GM12878 (cell line): ENCODE results near the gene HSD11B1L. TPM values are rescaled to one million over a fixed set of nuclear protein-coding genes. Genes with fewer than 3 reads are reported as not detected.

ENCODE experiments used
- ESRRA ChIP-seq: IDR thresholded peaks from 2 replicates; pipeline ENCODE4 v1.6.1; 2012; ENCODE audit warnings: mild to moderate bottlenecking, low read length, improper control_type of control experiment
- ETV6 ChIP-seq, 2 experiments: fragments of 450-650 bp in 1 of 2; IDR thresholded peaks in 1 of 2; conservative IDR thresholded peaks in 1 of 2; 2 replicates each; pipeline ENCODE4 v1.6.1; 2014; ENCODE audit warnings: antibody characterized with exemption in 1 of 2, borderline replicate concordance in 1 of 2, low read depth in 1 of 2, mild to moderate bottlenecking in 1 of 2, moderate library complexity in 1 of 2
- FOXK2 ChIP-seq: fragments of 450-650 bp; IDR thresholded peaks from 2 replicates; pipeline ENCODE4 v1.6.1; 2017; ENCODE audit warnings: mild to moderate bottlenecking, moderate library complexity
- HDGF ChIP-seq: fragments of 450-650 bp; IDR thresholded peaks from 2 replicates; pipeline ENCODE4 v1.6.1; 2016; ENCODE audit warnings: antibody characterized with exemption
- IRF4 ChIP-seq: IDR thresholded peaks from 2 replicates; pipeline ENCODE4 v1.6.1; 2011; ENCODE audit warnings: low read depth, low read length
- KAT2A ChIP-seq: conservative IDR thresholded peaks from 2 replicates; pipeline ENCODE4 v1.6.1; 2011; ENCODE audit warnings: low read depth, low read length; ENCODE audit not compliant: control insufficient read depth
- PBX3 ChIP-seq: IDR thresholded peaks from 2 replicates; pipeline ENCODE4 v1.6.1; 2011; ENCODE audit warnings: mild to moderate bottlenecking, low read depth, low read length, moderate library complexity; ENCODE audit not compliant: insufficient replicate concordance
- RUNX3 ChIP-seq: IDR thresholded peaks from 2 replicates; pipeline ENCODE4 v1.6.1; 2012; ENCODE audit warnings: low read length, inconsistent platforms
- SKIL ChIP-seq: fragments of 450-650 bp; IDR thresholded peaks from 2 replicates; pipeline ENCODE4 v1.6.1; 2017; ENCODE audit warnings: mild to moderate bottlenecking, low read depth, inconsistent platforms; ENCODE audit not compliant: poor library complexity, severe bottlenecking
- SMARCA5 ChIP-seq: fragments of 450-650 bp; IDR thresholded peaks from 2 replicates; pipeline ENCODE4 v1.6.1; 2017; ENCODE audit warnings: mild to moderate bottlenecking
- STAT1 ChIP-seq: fragments of 450-650 bp; conservative IDR thresholded peaks from 2 replicates; pipeline ENCODE4 v1.6.1; 2014; ENCODE audit warnings: antibody characterized with exemption, mild to moderate bottlenecking
- YY1 ChIP-seq: IDR thresholded peaks from 2 replicates; pipeline ENCODE4 v1.6.1; 2011; ENCODE audit warnings: low read depth, mild to moderate bottlenecking, low read length
- ZBTB11 ChIP-seq: fragments of 450-650 bp; formaldehyde crosslinking; IDR thresholded peaks from 2 replicates; pipeline ENCODE4 v1.5.0; 2022; ENCODE audit warnings: mild to moderate bottlenecking, missing genetic modification characterization
- ZNF384 ChIP-seq: IDR thresholded peaks from 2 replicates; pipeline ENCODE4 v1.6.1; 2012; ENCODE audit warnings: low read depth, mild to moderate bottlenecking, low read length, improper control_type of control experiment, borderline replicate concordance
- polyA plus RNA-seq, 11 experiments: library from polyadenylated mRNA; depleted of rRNA in 4 of 11; unstranded in 6 of 11; stranded (reverse) in 5 of 11; fragments of >200 nt; fragmentation: Nextera tagmentation in 4 of 11; fragmentation: Illumina TruSeq in 1 of 11; extraction: Ambion mirVana in 4 of 11; extraction: Trizol in 1 of 11; gene quantifications; 1 replicate in 1 of 11; 2 replicates in 10 of 11; pipeline versions ENCODE4 v1.2.1 to v1.2.3, GENCODE V29; 2011 to 2016; ENCODE audit warnings: inconsistent platforms in 2 of 11, missing spikeins in 2 of 11, low read depth in 1 of 11
- total RNA-seq, 4 experiments: library from RNA; depleted of rRNA in 3 of 4; stranded (reverse); fragments of >200 nt in 3 of 4; fragmentation: Illumina TruSeq in 1 of 4; extraction: Trizol in 1 of 4; gene quantifications; 2 replicates each; pipeline versions ENCODE4 v1.2.1 to v1.2.3, GENCODE V29; 2013 to 2021
- TF ChIP-seq, protein P1 (sequence below): fragments of 450-650 bp; IDR thresholded peaks from 2 replicates; pipeline ENCODE4 v1.6.1; 2016; ENCODE audit warnings: mild to moderate bottlenecking
- TF ChIP-seq, protein P2 (sequence below): fragments of 450-650 bp; IDR thresholded peaks from 2 replicates; pipeline ENCODE4 v1.6.1; 2017; ENCODE audit warnings: mild to moderate bottlenecking, moderate library complexity

HSD11B1L gene
- total and polyA plus RNA-seq, 10 of the 15 experiments (the other 5 are each of a cell fraction or from before 2014, with no cell fraction given): 0.29 to 1.8 (median 1.1) TPM; not detected in 1

- TF ChIP-seq SKIL: no peak
- TF ChIP-seq HDGF: peak; percentile 79
- TF ChIP-seq ZBTB11 (CRISPR knock-in tag): no peak
- TF ChIP-seq YY1: peak; percentile 98
- TF ChIP-seq RUNX3: peak; percentile 72
- TF ChIP-seq KAT2A: no peak
- TF ChIP-seq, protein P1, sequence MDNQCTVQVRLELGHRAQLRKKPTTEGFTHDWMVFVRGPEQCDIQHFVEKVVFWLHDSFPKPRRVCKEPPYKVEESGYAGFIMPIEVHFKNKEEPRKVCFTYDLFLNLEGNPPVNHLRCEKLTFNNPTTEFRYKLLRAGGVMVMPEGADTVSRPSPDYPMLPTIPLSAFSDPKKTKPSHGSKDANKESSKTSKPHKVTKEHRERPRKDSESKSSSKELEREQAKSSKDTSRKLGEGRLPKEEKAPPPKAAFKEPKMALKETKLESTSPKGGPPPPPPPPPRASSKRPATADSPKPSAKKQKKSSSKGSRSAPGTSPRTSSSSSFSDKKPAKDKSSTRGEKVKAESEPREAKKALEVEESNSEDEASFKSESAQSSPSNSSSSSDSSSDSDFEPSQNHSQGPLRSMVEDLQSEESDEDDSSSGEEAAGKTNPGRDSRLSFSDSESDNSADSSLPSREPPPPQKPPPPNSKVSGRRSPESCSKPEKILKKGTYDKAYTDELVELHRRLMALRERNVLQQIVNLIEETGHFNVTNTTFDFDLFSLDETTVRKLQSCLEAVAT: no peak
- peak; percentile 91 for TF ChIP-seq SMARCA5
- no peak for TF ChIP-seq ETV6 (conservative IDR thresholded peaks at IDR 0.05 in 1 of 2, IDR thresholded peaks at IDR 0.05 in 1 of 2; ENCODE audit: borderline replicate concordance in 1 of 2, low read depth in 1 of 2)
- no peak for TF ChIP-seq PBX3
- no peak for TF ChIP-seq ESRRA
- TF ChIP-seq, protein P2, sequence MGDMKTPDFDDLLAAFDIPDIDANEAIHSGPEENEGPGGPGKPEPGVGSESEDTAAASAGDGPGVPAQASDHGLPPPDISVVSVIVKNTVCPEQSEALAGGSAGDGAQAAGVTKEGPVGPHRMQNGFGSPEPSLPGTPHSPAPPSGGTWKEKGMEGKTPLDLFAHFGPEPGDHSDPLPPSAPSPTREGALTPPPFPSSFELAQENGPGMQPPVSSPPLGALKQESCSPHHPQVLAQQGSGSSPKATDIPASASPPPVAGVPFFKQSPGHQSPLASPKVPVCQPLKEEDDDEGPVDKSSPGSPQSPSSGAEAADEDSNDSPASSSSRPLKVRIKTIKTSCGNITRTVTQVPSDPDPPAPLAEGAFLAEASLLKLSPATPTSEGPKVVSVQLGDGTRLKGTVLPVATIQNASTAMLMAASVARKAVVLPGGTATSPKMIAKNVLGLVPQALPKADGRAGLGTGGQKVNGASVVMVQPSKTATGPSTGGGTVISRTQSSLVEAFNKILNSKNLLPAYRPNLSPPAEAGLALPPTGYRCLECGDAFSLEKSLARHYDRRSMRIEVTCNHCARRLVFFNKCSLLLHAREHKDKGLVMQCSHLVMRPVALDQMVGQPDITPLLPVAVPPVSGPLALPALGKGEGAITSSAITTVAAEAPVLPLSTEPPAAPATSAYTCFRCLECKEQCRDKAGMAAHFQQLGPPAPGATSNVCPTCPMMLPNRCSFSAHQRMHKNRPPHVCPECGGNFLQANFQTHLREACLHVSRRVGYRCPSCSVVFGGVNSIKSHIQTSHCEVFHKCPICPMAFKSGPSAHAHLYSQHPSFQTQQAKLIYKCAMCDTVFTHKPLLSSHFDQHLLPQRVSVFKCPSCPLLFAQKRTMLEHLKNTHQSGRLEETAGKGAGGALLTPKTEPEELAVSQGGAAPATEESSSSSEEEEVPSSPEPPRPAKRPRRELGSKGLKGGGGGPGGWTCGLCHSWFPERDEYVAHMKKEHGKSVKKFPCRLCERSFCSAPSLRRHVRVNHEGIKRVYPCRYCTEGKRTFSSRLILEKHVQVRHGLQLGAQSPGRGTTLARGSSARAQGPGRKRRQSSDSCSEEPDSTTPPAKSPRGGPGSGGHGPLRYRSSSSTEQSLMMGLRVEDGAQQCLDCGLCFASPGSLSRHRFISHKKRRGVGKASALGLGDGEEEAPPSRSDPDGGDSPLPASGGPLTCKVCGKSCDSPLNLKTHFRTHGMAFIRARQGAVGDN: peak; percentile 87
- peak; percentile 72 for TF ChIP-seq IRF4
- TF ChIP-seq ZNF384: no peak
- TF ChIP-seq STAT1: 0 out of 2 replicates have a peak, but pooled peaks have one; percentile 55
- TF ChIP-seq FOXK2: peak; percentile 52
These were observed 39.3 kb downstream of the HSD11B1L start, which contains the start of the genes CATSPERD and LONP1 (continued) for GRCh38 chr19:5719961-5720790.
